HG02642 (cell line): ENCODE results near the gene MOB2.

Source experiments
- ATAC-seq: cut with Tn5 transposase; IDR thresholded peaks from one replicate; pipeline ENCODE4 v1.9.1; 2021; ENCODE audit warnings: mild to moderate bottlenecking; ENCODE audit not compliant: unreplicated experiment, poor library complexity

MOB2 gene

GRCh38 chr11:1506981-1507380 lies 20.4 kb upstream of the MOB2 start:
- ATAC-seq, result no peak

GRCh38 chr11:1505480-1505879 lies 18.9 kb upstream of the MOB2 start:
- no peak for ATAC-seq

- ATAC-seq, result no peak
Measured at GRCh38 chr11:1504581-1505290, 18.2 kb upstream of the MOB2 start.

GRCh38 chr11:1504138-1504537 lies 17.6 kb upstream of the MOB2 start:
- ATAC-seq, result no peak

- no peak for ATAC-seq
Measured at GRCh38 chr11:1503708-1504104, 17.1 kb upstream of the MOB2 start.

- no peak for ATAC-seq
Measured at GRCh38 chr11:1502954-1503707, 16.6 kb upstream of the MOB2 start.

GRCh38 chr11:1502168-1502953 lies 15.8 kb upstream of the MOB2 start:
- ATAC-seq, result no peak

- ATAC-seq, result no peak
Measured at GRCh38 chr11:1501421-1502167, 15.0 kb upstream of the MOB2 start.

- ATAC-seq, result no peak
Measured at GRCh38 chr11:1500466-1501420, 14.2 kb upstream of the MOB2 start.

GRCh38 chr11:1499899-1500298 lies 13.3 kb upstream of the MOB2 start:
- no peak for ATAC-seq

- no peak for ATAC-seq
Measured at GRCh38 chr11:1499261-1499890, 12.8 kb upstream of the MOB2 start.

- ATAC-seq, result no peak
Measured at GRCh38 chr11:1498262-1498661, 11.7 kb upstream of the MOB2 start.

GRCh38 chr11:1497600-1497999 lies 11.0 kb upstream of the MOB2 start:
- ATAC-seq, result no peak

- ATAC-seq, result no peak
Measured at GRCh38 chr11:1496761-1497095, 10.1 kb upstream of the MOB2 start.

GRCh38 chr11:1496091-1496760 lies 9.6 kb upstream of the MOB2 start:
- no peak for ATAC-seq

GRCh38 chr11:1494650-1495049 lies 8.1 kb upstream of the MOB2 start:
- ATAC-seq, result no peak

- ATAC-seq, result no peak
Measured at GRCh38 chr11:1493650-1494244, 7.2 kb upstream of the MOB2 start.

- no peak for ATAC-seq
Measured at GRCh38 chr11:1491379-1491778, 4.8 kb upstream of the MOB2 start.
